Heart left ventricle (tissue), 13 donors: ENCODE measurements around the gene CYB5R4.

Source experiments
- CTCF ChIP-seq, 12 donors: fragments of 200-600 bp; sonication (generic) in 4 of 12; IDR thresholded peaks; one replicate each; pipeline versions ENCODE4 v1.5.0 to v1.8.0; 2018 to 2022; ENCODE audit warnings: antibody characterized with exemption in 12 of 12, mild to moderate bottlenecking in 5 of 12
- POLR2A ChIP-seq, 2 donors: fragments of 450-650 bp; IDR thresholded peaks; one replicate each; pipeline ENCODE4 v1.6.1; 2017; ENCODE audit warnings: antibody characterized with exemption in 2 of 2, mild to moderate bottlenecking in 2 of 2, moderate library complexity in 2 of 2
- donor health status: ischemic (EF 13 %, LVEDD 7.1; RV severe dilation, severe dysfunction).
- donor health status: DM: no; HTN: yes; CAD: no.
- donor health status: DM: no; HTN: no; CAD: no.
- donor health status: ischemic (EF 25% LVEDD 6.9; RV normal size, moderate dysfunction).
- donor health status: ischemic (EF 25% LVEDD 5.7; RV mildly dilated, moderate dysfunction).
- donor health status: ischemic (EF 35%, LVEDD 5.7; RV mildly dilated, moderate dysfunction).
- donor health status: nonischemic (EF 11% LVEDD 7.7; RV severe dilation, severe dysfunction).
- donor health status: DM: yes; HTN: yes; CAD: no.
- donor health status: PGD.
- donor health status: ischemic (EF 29% LVEDD 5.4; RV normal size, mild dysfunction).
- donor health status: nonischemic (EF 23%, LVEDD 6.1; RV moderate dilation, normal function).

- no peak for TF ChIP-seq CTCF (IDR thresholded peaks at IDR 0.05)
- TF ChIP-seq POLR2A (IDR thresholded peaks at IDR 0.05) = no peak
These were observed 101.2 kb downstream of the CYB5R4 start for GRCh38 chr6:83960664-83961063.
